ENCODE measurements around the gene POLR1H. TPM values are rescaled to one million over a fixed set of nuclear protein-coding genes. Genes with fewer than 3 reads are reported as not detected.

Gene POLR1H
- polyA plus RNA-seq, 1 donor from 2014 or later, result 51.4 TPM

- H3K9ac ChIP-seq (ENCODE audit: low read length), result no peak overlapping the region
- H3K36me3 ChIP-seq (ENCODE audit: insufficient read depth, low read length), result no peaks in the 10 kb centered on the region
- H3K27me3 ChIP-seq (ENCODE audit: insufficient read depth, low read depth, low read length), result no peaks in the 10 kb centered on the region
- TF ChIP-seq REST (IDR thresholded peaks at IDR 0.05; ENCODE audit: borderline replicate concordance) (no peak), POLR2AphosphoS5 (IDR thresholded peaks at IDR 0.05) (no peak), EZH2 (IDR thresholded peaks at IDR 0.05; ENCODE audit: borderline replicate concordance, insufficient read depth, low read length, poor library complexity, severe bottlenecking) (no peak), TAF1 (IDR thresholded peaks at IDR 0.05; ENCODE audit: low read depth) (no peak), MXI1 (conservative IDR thresholded peaks at IDR 0.05; ENCODE audit: poor library complexity, severe bottlenecking) (no peak), SMC3 (conservative IDR thresholded peaks at IDR 0.05; ENCODE audit: poor library complexity) (no peak), RAD21 (conservative IDR thresholded peaks at IDR 0.05) (no peak), EP300 (conservative IDR thresholded peaks at IDR 0.05; ENCODE audit: poor library complexity, severe bottlenecking) (no peak), CTCF (IDR thresholded peaks at IDR 0.05; ENCODE audit: poor library complexity, severe bottlenecking) (no peak)
- no peak overlapping the region for H3K27ac ChIP-seq (ENCODE audit: low read length)
- no peak overlapping the region for H2AFZ ChIP-seq (ENCODE audit: low read depth, low read length)
- no peaks in the 10 kb centered on the region for H3K9me3 ChIP-seq (ENCODE audit: low read length)
- H3K4me3 ChIP-seq (ENCODE audit: low read length), result no peak overlapping the region
- no peak overlapping the region for H3K4me2 ChIP-seq (ENCODE audit: low read length)
- H3F3A ChIP-seq (ENCODE audit: insufficient read depth, low read length, poor library complexity, severe bottlenecking), result no peaks in the 10 kb centered on the region
- no peaks in the 10 kb centered on the region for H4K20me1 ChIP-seq (ENCODE audit: insufficient read depth)
- no peaks in the 10 kb centered on the region for H3K9me2 ChIP-seq (ENCODE audit: insufficient read depth, low read length)
- no peaks in the 10 kb centered on the region for H3K79me2 ChIP-seq (replicated peaks; ENCODE audit: insufficient read depth, low read length)
Measured at GRCh38 chr6:30044630-30045029, 16.4 kb upstream of the POLR1H start.

DNA sequence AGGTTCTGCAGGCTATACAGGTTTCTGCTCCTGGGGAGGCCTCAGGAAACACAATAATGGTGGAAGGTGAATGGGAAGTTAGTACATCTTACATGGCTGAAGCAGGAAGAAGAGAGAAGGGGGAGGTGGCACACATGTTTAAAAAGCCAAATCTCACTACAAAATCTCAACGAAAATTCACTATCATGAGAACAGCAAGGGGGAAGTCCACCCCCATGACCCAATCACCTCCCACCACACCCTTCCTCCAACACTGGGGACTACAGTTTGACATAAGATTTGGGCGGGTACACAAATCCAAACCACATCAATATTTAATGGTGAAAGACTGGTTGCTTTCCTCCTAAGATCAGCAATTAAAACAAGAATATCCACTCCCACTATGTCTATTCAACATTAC is 13.8 kb upstream of the POLR1H start:
- no peaks in the 10 kb centered on the region for H3K36me3 ChIP-seq (ENCODE audit: insufficient read depth, low read length)
- no peaks in the 10 kb centered on the region for H3K9me2 ChIP-seq (ENCODE audit: insufficient read depth, low read length)
- H3K4me2 ChIP-seq (ENCODE audit: low read length), result no peak overlapping the region
- TF ChIP-seq TAF1 (IDR thresholded peaks at IDR 0.05; ENCODE audit: low read depth), result no peak
- no peak for TF ChIP-seq RAD21 (conservative IDR thresholded peaks at IDR 0.05)
- TF ChIP-seq SMC3 (conservative IDR thresholded peaks at IDR 0.05; ENCODE audit: poor library complexity), result no peak
- no peak for TF ChIP-seq CTCF (IDR thresholded peaks at IDR 0.05; ENCODE audit: poor library complexity, severe bottlenecking)
- no peak for TF ChIP-seq REST (IDR thresholded peaks at IDR 0.05; ENCODE audit: borderline replicate concordance)
- TF ChIP-seq EZH2 (IDR thresholded peaks at IDR 0.05; ENCODE audit: borderline replicate concordance, insufficient read depth, low read length, poor library complexity, severe bottlenecking), result no peak
- no peak for TF ChIP-seq EP300 (conservative IDR thresholded peaks at IDR 0.05; ENCODE audit: poor library complexity, severe bottlenecking)
- TF ChIP-seq POLR2AphosphoS5 (IDR thresholded peaks at IDR 0.05), result no peak
- TF ChIP-seq MXI1 (conservative IDR thresholded peaks at IDR 0.05; ENCODE audit: poor library complexity, severe bottlenecking), result no peak
- H4K20me1 ChIP-seq (ENCODE audit: insufficient read depth), result no peaks in the 10 kb centered on the region
- no peak overlapping the region for H3K4me3 ChIP-seq (ENCODE audit: low read length)
- no peaks in the 10 kb centered on the region for H3K27me3 ChIP-seq (ENCODE audit: insufficient read depth, low read depth, low read length)
- no peak overlapping the region for H2AFZ ChIP-seq (ENCODE audit: low read depth, low read length)
- no peak overlapping the region for H3K27ac ChIP-seq (ENCODE audit: low read length)
- no peaks in the 10 kb centered on the region for H3F3A ChIP-seq (ENCODE audit: insufficient read depth, low read length, poor library complexity, severe bottlenecking)
- H3K9me3 ChIP-seq (ENCODE audit: low read length), result no peaks in the 10 kb centered on the region
- no peak overlapping the region for H3K9ac ChIP-seq (ENCODE audit: low read length)
- H3K79me2 ChIP-seq (replicated peaks; ENCODE audit: insufficient read depth, low read length), result no peaks in the 10 kb centered on the region
